NB4 (cell line): ENCODE measurements around the gene ZNF621.

Source experiments
- DNase-seq: peaks from one replicate; pipeline ENCODE4 v3.0.0; 2010; ENCODE audit warnings: low read depth
- H3K4me3 ChIP-seq: one replicate; pipeline ENCODE4 v1.5.1; 2011; ENCODE audit warnings: mild to moderate bottlenecking, low read depth, low read length, moderate library complexity
- MYC ChIP-seq: IDR thresholded peaks from 2 replicates; pipeline ENCODE4 v1.6.1; 2011; ENCODE audit warnings: low read depth, low read length
- POLR2A ChIP-seq: IDR thresholded peaks from 2 replicates; pipeline ENCODE4 v1.6.1; 2011; ENCODE audit warnings: mild to moderate bottlenecking; ENCODE audit not compliant: insufficient read length; ENCODE audit errors: extremely low read depth
- TF ChIP-seq, protein P1 (sequence below): IDR thresholded peaks from one replicate; pipeline ENCODE4 v1.5.1; 2012; ENCODE audit warnings: low read depth, low read length
- TF ChIP-seq, protein P2 (sequence below): IDR thresholded peaks from 2 replicates; pipeline ENCODE4 v1.6.1; 2011; ENCODE audit warnings: low read depth, low read length

Gene ZNF621

DNA sequence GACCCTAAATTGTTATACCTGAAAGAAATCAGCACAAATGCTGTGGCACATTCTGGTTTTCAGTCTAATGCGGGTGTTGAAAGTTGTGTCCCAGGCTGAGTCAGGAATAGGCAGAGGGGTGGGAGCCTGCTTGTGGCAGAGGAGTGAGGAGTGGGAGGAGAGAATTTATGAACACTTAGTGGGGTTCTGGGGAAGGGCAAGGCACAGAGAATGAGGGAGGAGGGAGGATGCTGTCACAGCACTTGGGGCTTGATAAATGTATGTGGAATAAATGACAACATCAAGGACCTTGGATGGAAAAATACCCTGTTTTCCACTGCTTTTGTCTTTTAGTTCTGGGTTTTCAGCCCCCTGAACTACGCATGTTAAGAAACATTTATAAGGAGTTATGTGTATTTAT, 49.3 kb downstream of the ZNF621 start:
- DNase-seq = no peak
- no peak for TF ChIP-seq POLR2A
- TF ChIP-seq, protein P1, sequence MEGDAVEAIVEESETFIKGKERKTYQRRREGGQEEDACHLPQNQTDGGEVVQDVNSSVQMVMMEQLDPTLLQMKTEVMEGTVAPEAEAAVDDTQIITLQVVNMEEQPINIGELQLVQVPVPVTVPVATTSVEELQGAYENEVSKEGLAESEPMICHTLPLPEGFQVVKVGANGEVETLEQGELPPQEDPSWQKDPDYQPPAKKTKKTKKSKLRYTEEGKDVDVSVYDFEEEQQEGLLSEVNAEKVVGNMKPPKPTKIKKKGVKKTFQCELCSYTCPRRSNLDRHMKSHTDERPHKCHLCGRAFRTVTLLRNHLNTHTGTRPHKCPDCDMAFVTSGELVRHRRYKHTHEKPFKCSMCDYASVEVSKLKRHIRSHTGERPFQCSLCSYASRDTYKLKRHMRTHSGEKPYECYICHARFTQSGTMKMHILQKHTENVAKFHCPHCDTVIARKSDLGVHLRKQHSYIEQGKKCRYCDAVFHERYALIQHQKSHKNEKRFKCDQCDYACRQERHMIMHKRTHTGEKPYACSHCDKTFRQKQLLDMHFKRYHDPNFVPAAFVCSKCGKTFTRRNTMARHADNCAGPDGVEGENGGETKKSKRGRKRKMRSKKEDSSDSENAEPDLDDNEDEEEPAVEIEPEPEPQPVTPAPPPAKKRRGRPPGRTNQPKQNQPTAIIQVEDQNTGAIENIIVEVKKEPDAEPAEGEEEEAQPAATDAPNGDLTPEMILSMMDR = no peak
- no peak for TF ChIP-seq MYC
- TF ChIP-seq, protein P2, sequence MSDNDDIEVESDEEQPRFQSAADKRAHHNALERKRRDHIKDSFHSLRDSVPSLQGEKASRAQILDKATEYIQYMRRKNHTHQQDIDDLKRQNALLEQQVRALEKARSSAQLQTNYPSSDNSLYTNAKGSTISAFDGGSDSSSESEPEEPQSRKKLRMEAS = no peak

DNA sequence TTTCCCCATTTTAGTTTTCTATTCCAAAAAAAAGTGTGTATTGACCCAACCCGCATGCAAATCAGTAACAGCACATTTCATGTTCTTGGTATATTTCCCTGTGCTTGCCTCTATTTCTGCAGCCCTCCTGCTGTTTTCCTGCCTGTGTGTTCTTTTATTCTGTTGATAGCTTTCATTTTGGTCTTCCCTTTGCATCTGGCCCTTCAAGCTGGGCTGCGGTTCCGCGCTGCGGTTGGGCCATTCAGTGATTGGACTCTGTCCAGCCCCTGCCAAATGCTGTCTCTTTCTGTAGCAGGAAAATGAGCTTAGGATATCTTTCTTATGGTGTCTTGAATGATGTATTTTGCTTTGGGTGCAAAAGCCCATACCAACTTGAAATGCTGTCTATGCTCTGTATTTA, 49.9 kb downstream of the ZNF621 start:
- no peak for TF ChIP-seq POLR2A
- TF ChIP-seq, protein P2 = no peak
- TF ChIP-seq, protein P1 = no peak
- no peak for TF ChIP-seq MYC
- no peak overlapping the region for H3K4me3 ChIP-seq
- DNase-seq = no peak

More for the DNA sequence above, 49.3 kb downstream of the ZNF621 start:
- no peak overlapping the region for H3K4me3 ChIP-seq

DNA sequence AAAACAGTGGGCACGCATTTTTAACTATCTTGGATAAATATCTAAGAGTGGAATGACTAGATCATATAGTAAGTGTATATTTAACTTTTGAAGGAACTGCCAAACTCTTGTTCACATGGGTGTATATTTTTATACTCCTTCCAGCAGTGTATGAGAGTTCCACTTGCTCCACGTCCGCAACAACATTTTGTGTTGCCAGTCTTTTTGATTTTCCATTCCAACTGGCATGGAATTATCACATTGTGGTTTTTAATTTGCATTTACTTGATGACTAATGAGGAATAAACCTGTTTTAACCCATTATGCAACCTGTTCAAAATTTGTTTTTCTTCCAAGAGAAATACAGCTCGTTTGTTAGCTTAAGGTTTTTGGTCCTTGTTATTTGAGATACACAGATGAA, 51.6 kb downstream of the ZNF621 start:
- H3K4me3 ChIP-seq = no peak overlapping the region
- TF ChIP-seq, protein P1 = no peak
- no peak for TF ChIP-seq POLR2A
- TF ChIP-seq, protein P2 = no peak
- TF ChIP-seq MYC = no peak
- no peak for DNase-seq

DNA sequence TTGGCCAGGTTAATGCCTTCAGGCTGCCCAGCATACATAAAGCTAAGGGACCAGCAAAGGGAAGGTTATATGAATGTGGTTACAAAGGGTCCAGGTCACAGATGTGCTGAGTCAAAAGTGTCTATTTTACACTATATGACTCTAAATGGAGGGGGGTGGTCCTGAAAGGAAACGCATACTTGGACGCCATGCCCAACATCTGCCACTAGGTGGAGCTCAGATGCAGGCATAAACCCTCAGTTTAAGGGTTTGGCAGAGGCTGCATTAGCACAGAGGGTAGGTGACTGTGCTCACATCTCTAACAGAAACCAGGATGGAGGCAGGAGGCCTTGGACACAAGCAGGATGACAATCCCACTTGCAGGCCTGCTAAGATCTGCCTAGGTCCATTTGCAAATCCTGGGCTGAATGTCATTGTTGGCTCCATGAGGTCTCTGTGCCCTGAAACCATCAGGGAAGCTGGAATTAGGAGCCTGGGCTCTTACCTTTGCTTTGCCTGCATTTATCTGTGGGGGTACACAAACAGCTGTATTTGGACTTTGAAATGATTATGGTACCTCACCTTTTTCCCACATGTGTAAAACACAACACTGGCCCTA, 55.8 kb downstream of the ZNF621 start:
- TF ChIP-seq, protein P2 = no peak
- TF ChIP-seq MYC (0 out of 2 replicates have a peak, but pooled peaks have one; percentile 31), POLR2A (no peak)
- TF ChIP-seq, protein P1 = peak; percentile 92
- no peak overlapping the region for H3K4me3 ChIP-seq
- peak; percentile 73 for DNase-seq

DNA sequence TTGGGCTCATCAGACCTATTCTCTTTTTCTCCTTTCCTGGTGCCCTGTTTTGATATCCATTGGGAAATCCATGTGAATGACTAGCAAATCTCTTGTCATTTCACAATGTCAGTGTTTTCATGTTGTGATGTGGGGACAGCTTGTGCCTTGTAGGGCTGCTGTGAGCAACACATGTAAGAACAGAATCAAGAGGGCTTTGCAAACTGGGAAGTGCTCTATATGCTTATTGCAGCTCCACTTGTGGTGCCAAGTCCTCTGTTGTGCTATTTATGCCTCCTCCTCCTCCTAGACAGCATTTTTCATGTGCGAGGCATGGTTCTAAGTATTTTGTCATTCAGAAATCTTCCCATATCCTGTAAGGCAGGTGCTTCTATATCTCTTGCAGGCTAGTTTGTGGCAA, 56.4 kb downstream of the ZNF621 start:
- DNase-seq = no peak
- no peak for TF ChIP-seq POLR2A
- TF ChIP-seq, protein P2 = no peak
- no peak for TF ChIP-seq MYC
- H3K4me3 ChIP-seq = no peak overlapping the region

DNA sequence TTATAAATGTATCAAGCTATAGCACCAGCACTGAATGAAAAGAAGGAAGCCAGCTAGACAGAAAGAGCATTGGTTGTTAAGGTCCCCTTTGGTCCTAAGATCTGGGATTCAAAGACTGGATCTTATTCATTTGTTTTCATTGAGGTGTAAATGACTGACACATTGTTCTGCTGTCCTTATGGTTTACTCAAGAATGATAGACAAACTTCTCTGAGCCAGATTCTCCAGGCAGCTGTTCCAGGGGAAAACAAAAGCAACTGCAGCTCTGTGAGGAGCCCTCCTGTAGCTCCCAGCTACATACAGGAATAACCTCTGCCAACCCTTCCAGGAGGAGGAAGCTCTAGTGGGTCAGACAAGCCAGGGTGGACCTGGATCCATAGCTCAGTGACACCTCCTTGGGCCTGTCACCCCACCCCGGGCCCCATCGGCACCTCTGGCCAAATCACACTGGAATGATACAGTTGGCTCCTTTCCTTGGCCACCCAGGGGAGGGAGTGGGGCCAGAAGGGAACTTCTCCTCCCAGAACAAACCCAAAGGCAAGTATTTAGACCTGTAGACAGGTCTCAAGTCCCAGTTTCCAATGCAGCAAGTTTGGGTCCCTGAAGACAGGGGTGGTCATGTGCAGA, 57.8 kb downstream of the ZNF621 start:
- H3K4me3 ChIP-seq = no peak overlapping the region
- no peak for TF ChIP-seq MYC
- TF ChIP-seq, protein P2 = no peak
- TF ChIP-seq POLR2A = no peak
- TF ChIP-seq, protein P1 = no peak
- DNase-seq = no peak
